ENCODE results near the gene DOCK10.

Gene DOCK10

DNA sequence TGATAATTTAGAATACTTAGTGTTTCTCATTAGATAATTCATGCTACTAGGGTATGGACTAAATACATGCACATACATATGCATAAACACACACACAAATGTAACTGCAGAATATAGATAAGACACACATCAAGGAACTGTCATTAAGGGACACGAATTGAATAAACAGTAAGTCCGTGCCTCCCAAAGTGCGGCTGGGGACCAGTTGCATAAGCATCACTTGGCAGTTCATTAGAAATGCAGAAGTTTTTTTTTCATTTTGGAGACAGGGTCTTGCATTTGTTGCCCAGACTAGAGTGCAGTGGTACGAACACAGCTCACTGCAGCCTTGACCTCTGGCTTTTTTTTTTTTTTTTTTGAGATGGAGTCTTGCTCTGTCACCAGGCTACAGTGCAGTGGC, 196.1 kb downstream of the DOCK10 start:
- no peak overlapping the region for H3K4me3 ChIP-seq (ENCODE audit: low read depth, low read length)
- DNase-seq (ENCODE audit: low read depth), result no peak
- TF ChIP-seq, protein P1, sequence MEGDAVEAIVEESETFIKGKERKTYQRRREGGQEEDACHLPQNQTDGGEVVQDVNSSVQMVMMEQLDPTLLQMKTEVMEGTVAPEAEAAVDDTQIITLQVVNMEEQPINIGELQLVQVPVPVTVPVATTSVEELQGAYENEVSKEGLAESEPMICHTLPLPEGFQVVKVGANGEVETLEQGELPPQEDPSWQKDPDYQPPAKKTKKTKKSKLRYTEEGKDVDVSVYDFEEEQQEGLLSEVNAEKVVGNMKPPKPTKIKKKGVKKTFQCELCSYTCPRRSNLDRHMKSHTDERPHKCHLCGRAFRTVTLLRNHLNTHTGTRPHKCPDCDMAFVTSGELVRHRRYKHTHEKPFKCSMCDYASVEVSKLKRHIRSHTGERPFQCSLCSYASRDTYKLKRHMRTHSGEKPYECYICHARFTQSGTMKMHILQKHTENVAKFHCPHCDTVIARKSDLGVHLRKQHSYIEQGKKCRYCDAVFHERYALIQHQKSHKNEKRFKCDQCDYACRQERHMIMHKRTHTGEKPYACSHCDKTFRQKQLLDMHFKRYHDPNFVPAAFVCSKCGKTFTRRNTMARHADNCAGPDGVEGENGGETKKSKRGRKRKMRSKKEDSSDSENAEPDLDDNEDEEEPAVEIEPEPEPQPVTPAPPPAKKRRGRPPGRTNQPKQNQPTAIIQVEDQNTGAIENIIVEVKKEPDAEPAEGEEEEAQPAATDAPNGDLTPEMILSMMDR (IDR thresholded peaks at IDR 0.05; ENCODE audit: control insufficient read depth, extremely low read depth, insufficient read depth), result no peak

DNA sequence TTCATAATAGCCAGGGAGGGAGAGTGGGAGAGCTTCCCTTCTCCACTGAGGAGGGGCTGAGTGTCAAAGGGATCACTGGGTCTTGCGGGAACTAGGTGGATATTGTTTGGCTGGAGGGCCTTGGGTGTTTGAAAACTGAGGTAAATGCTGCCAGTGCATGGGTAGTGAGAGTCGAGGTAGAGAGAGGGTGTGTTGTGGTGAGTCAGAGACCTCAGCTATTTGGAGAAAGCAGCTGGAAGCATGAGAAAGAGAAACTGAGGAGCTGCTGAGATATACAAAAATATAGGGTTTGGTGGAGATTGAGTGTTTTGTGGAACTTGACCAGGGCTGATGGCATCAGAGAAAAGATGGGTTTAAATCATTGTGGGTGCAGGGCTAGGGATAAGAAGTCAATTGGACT, 199.1 kb downstream of the DOCK10 start:
- no peak overlapping the region for H3K4me3 ChIP-seq (ENCODE audit: low read depth, low read length)
- TF ChIP-seq, protein P1 (IDR thresholded peaks at IDR 0.05; ENCODE audit: control insufficient read depth, extremely low read depth, insufficient read depth), result no peak
- no peak for DNase-seq (ENCODE audit: low read depth)

- TF ChIP-seq, protein P1 (IDR thresholded peaks at IDR 0.05; ENCODE audit: control insufficient read depth, extremely low read depth, insufficient read depth), result no peak
- DNase-seq (ENCODE audit: low read depth), result no peak
- no peak overlapping the region for H3K4me3 ChIP-seq (ENCODE audit: low read depth, low read length)
Measured at GRCh38 chr2:224841910-224842309, 200.4 kb downstream of the DOCK10 start.

DNA sequence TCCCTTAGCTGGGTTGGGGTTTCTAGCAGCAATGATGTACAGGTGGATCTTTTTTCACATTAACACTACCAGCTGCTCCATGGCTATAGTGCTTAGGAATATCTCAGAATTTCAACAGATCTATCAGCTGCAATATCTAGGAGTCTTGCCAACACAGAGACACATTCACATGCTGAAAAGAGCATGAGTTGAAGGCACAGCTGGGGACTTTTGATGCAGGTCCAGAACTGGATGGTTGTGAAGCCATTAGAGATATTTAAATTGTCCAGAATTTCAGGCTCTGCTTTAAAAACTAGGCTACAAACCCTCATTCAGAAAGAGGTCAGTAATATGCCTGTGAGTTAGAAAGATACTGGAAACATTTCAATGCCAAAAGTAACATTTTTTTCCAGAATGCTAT, 203.9 kb downstream of the DOCK10 start:
- TF ChIP-seq, protein P1 (IDR thresholded peaks at IDR 0.05; ENCODE audit: control insufficient read depth, extremely low read depth, insufficient read depth), result no peak
- H3K4me3 ChIP-seq (ENCODE audit: low read depth, low read length), result no peak overlapping the region

GRCh38 chr2:224837558-224837957, 204.7 kb downstream of the DOCK10 start:
- DNase-seq (ENCODE audit: low read depth), result no peak
- H3K4me3 ChIP-seq (ENCODE audit: low read depth, low read length), result no peak overlapping the region
- TF ChIP-seq, protein P1 (IDR thresholded peaks at IDR 0.05; ENCODE audit: control insufficient read depth, extremely low read depth, insufficient read depth), result no peak

More for the DNA sequence above, 203.9 kb downstream of the DOCK10 start:
- DNase-seq (ENCODE audit: low read depth), result no peak

- TF ChIP-seq, protein P1 (IDR thresholded peaks at IDR 0.05; ENCODE audit: control insufficient read depth, extremely low read depth, insufficient read depth), result no peak
- H3K4me3 ChIP-seq (ENCODE audit: low read depth, low read length), result no peak overlapping the region
- DNase-seq (ENCODE audit: low read depth), result no peak
Measured at GRCh38 chr2:224837066-224837465, 205.2 kb downstream of the DOCK10 start.

GRCh38 chr2:224836263-224836662, 206.0 kb downstream of the DOCK10 start:
- DNase-seq (ENCODE audit: low read depth), result no peak
- TF ChIP-seq, protein P1 (IDR thresholded peaks at IDR 0.05; ENCODE audit: control insufficient read depth, extremely low read depth, insufficient read depth), result no peak
- no peak overlapping the region for H3K4me3 ChIP-seq (ENCODE audit: low read depth, low read length)
